ENCODE results near the gene ABTB2.

Gene ABTB2

DNA sequence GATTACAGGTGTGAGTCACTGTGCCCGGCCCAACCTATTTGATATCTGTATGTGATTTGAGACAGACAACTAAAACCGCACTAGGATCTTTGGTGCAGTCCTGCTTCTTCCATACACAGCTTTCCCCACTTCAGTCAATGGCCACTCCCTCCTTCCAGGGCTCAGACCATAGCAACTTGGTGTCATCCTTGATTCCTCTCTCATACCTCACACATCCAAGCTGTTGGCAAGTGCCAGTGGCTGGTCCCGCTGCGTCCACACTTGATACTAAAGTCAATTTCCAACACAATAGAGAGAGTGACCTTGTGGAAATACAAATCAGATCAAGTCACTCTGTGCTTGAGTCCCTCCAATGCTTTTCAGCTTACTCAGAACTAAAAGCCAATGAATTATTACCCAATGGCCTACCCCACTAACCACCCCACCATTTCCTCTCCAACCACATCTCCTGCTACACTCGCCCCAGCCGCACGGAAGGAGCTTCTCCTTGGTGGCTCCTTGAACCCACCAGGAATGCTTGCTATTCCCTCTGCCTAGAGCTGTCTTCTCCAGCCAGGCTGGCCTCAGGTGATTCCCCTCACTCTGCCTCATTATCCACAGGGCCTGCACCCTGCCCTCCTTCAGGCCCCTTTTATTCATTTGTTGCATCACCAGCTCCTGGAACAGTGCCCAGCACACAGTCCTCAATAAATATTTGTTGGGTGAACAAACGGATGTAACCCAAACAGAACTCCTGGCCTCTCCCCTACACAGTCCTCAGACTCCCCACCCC is 12.9 kb downstream of the ABTB2 start:
- in situ Hi-C loops (cut with MboI; ENCODE audit: low sequenced_read_pairs): no loop called here

DNA sequence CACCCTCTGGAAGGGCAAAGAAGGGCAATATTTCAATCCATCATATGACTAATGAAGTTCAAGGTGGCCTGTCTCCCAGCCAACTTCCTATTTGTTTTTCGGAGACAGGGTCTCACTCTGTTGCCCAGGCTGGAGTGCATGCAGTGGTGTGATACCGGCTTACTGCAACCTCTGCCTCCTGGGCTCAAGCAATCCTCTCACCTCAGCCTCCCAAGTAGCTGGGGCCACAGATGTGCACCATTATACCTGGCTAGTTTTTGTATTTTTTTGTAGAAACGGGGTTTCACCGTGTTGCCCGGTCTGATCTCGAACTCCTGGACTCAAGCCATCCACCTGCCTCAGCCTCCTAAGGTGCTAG is 13.4 kb downstream of the ABTB2 start:
- in situ Hi-C loops (cut with MboI; ENCODE audit: low sequenced_read_pairs): no loop called here

DNA sequence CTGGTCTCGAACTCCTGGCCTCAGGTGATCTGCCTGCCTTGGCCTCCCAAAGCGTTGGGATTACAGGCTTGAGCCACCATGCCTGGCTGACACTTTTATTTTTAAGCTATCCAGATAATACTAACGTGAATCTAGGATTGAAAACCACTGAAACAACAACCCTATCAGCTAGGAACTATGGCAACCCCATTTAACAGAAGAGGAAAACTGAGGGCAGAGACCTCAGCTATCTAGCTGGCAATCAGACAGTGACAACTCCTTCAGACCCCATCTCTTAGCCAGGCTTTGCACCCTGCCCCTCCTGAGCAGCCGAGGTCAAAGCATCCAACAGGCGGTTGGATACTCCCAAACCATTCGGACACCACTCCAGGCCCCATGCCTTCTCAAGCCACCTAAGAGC is 14.1 kb downstream of the ABTB2 start:
- in situ Hi-C loops (cut with MboI; ENCODE audit: low sequenced_read_pairs): no loop called here

DNA sequence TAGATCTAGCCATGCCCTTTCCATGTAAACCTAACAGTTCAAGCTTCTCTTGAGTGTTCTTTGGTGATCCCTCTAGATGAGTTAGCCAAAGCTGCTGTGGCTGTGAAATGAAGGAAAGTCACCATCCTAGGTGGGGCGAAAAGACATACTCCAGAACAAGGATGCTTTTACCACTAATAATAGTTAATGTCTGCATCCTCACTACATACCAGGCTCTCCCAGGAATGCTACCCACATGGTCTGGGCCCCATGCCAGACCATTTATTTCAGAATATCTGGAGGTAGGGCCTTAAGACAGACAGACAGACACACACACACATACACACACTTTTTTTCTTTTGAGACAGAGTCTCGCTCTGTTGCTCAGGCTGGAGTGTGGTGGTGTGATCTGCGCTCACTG is 14.7 kb downstream of the ABTB2 start:
- in situ Hi-C loops (cut with MboI; ENCODE audit: low sequenced_read_pairs): no loop called here

DNA sequence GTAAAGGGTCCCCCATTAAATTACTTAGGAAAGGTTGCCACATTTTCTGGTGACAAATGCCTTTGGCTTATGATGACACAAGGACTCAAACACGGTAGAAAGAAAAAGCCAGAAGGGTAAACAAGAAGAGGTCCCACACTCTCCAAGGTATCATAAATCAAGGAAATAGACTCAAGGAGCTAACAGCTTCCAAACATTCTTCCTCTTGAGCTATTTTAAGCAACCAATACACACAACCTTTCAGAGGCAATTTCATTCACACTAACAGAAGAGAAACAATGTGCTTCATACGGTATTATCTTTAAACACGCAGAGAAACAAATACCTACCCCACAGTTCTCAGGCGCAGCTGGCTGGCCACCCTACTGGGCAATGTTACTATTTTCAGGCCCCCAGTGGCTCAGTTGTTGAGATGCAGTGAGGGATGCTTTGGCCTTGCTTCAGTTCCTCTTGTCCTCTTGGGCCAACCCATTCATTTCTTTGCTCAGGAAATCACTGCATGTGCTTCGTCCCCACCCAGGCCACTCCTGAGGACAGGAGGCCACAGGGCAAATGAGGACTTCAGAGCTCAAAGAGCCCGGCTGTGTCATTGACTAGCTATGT is 15.8 kb downstream of the ABTB2 start:
- in situ Hi-C loops (cut with MboI; ENCODE audit: low sequenced_read_pairs): no loop called here

DNA sequence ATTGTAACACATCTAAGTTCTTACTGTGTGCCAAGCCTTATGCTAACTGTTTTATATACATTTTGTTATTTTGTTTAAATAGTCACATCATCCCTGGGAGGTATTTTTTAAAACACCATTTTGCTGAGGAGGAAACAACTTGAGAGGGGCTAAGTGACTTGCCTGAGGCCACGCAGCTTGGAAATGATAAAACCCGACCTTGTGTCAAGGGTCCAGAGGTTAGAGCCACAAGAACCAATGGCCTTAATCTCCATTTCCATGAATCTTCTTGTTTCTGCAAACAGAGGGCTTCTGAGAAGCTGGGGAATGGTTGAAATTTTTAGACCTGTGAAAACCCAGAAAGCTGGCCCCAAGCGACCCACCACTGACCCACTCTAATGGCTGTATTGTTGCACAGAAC is 16.7 kb downstream of the ABTB2 start:
- in situ Hi-C loops (cut with MboI; ENCODE audit: low sequenced_read_pairs): no loop called here

DNA sequence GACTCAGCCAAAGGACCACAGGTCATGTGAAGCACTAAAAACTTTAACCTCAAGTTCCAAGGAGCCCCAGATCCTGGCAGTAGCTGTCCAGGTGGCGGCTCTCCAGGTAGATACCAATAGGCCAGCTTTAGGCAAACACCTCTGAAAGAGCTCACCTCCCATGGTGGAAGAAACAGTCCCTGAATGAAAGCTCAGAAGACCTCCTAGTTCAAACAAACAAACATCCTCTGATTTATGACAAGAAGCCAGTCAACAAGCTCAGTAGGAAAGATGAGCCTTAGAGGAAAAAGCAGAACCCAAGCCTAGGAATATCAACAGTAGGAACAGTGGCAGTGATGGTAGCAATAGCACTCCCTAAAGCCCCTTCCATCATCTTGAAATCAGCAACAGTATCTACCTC is 17.2 kb downstream of the ABTB2 start:
- in situ Hi-C loops (cut with MboI; ENCODE audit: low sequenced_read_pairs): no loop called here

DNA sequence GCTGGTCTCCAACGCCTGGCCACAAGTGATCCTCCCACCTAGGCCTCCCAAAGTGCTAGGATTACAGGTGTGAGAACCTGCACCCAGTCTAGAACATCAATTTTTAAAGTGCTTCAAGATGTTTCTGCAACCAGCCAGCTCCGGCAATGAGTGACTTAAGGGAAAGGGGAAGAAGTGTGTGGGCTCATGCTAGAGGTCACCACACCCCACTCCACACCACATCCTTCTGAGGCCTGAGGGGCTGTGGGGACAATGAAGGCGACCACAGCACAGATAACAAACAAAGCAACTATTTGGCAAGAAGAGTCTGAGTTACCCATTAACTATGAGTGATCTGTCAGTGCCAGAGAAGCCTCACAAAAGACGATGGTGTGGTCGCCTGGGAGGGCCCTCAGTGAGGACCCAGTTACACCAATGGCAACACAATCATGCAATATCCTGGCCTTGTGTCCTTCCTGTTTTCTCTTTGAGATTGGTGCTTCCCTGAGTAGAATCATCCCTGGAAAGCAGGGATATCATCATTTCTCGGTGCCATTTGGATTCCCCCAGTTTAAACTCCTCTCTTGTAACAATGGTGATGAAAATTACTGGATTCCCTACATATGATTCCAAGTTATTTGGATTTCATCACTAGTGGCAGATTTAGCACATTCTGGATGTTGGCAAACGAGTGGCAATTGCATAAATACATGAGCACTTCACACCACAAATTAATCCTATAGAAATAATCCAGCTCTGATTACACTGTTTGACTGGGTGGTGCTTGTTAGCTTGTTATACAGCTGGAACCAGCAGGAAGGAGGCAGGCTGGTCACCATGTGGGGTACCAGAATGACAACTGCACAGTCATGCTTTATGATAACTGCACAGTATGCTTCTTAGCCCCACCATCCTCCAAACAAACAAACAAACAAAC is 18.4 kb downstream of the ABTB2 start:
- in situ Hi-C loops (cut with MboI; ENCODE audit: low sequenced_read_pairs): no loop called here

DNA sequence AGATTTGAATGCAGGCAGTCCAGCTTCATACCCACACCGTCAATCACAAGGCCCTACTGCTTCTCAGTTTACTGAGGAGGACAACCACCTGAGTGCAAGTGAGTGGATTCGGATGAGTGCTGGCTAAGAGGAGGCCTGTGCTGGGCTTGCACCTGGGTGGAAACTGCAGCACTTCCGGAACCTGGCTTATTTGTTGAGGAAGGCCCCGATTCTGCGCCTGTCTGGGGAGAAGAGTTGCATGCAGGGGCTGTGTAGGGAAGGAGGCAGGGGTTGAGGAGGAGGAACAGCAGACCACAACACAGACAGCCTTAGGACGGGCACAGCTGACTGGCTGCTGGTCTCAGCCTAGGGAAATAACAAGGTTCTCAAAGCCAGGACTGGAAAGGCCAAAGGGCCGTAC is 20.8 kb downstream of the ABTB2 start:
- in situ Hi-C loops (cut with MboI; ENCODE audit: low sequenced_read_pairs): no loop called here

DNA sequence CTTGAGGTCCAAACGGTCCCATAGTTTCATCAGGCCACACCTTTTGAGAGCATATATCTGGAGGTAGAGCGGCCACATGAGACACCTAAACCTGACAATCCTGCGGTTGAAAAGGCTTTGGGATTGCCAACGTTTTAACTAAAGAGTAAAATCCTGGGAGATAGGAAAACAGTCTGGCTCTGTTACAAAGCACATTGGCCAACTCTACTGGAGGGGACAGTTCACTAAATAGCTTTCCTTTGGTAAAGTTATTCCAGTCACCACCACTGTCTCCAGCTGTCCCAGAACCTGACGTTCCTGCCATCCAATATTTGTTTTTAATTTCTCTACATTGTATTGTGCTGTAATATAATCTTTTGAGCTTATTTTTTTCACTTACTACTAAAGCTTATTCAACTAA is 22.0 kb downstream of the ABTB2 start:
- in situ Hi-C loops (cut with MboI; ENCODE audit: low sequenced_read_pairs): no loop called here

DNA sequence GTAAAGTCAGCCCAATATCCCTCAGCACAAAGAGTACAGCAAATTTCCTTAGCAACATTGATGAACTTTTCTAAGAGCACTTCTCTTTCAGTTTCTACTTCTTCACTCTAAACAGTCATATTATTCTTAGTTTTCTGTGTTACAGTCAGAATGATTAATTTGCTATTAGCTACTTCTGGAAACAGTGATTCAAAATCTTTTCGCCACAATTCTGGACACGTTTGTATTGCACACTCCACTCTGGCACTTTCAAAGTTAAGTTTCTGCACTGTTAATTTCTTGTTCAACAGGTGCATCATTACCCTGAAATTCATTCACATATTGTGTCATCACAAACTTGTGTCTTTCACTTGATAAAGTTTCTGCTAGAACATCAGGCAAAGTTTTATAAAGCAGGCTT is 22.5 kb downstream of the ABTB2 start:
- in situ Hi-C loops (cut with MboI; ENCODE audit: low sequenced_read_pairs): no loop called here

DNA sequence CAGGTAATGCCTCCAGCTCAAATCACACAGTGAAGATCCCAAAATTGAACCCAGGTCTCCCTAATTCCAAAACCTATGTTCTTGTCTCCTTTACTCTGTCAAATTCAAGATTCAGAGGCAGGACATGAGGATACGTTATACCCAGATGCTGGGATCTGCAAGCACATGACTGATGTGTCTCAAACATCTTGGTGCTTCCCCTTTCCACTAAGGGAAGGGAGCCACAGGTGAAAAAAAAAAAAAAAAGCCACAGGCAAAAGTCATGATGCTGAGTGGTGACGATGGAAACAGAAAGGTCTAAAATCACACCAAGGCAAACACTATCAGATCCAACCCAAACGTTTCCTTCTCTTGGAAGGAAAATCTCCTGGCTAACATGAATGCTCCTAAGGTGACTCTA is 24.0 kb downstream of the ABTB2 start:
- in situ Hi-C loops (cut with MboI; ENCODE audit: low sequenced_read_pairs): no loop called here

DNA sequence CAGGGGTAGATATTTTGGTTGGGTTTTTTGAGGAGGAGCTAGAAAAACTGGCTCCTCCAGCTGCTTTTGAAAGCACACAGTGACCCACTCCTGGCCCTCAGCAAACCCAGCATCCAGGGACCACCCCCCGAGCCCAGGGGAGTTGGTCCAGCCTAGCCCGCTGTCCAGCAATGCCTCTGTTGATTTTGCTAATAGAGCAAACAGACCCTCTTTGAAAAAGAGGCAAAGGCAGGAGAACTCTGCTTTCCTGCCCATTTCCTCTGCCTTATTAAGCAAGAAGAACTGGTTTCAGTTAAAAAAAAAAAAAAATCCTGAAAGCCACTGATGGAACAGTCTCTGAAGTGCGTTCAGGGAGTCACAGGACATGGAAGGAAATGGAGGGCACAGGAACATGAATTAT is 25.3 kb downstream of the ABTB2 start:
- in situ Hi-C loops (cut with MboI; ENCODE audit: low sequenced_read_pairs): no loop called here

DNA sequence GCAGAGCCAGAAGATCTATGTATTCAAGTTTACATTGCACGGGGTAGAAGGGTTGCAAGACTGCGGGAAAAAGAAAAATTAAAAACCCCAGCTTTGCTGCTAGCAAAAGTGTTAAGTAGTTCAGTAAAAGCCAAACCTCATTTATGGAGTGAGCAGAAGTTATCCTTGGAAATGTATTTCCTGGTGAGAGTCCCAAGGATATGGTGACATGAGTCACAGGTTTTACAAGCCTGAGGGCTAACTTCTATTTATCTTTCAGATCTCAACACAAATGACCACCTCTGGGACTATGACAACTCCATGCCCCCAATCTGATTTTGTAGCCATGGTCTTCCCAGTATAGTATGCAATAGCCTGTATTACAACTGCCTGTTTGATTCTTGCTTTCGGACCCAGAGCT is 26.1 kb downstream of the ABTB2 start:
- in situ Hi-C loops (cut with MboI; ENCODE audit: low sequenced_read_pairs): no loop called here

DNA sequence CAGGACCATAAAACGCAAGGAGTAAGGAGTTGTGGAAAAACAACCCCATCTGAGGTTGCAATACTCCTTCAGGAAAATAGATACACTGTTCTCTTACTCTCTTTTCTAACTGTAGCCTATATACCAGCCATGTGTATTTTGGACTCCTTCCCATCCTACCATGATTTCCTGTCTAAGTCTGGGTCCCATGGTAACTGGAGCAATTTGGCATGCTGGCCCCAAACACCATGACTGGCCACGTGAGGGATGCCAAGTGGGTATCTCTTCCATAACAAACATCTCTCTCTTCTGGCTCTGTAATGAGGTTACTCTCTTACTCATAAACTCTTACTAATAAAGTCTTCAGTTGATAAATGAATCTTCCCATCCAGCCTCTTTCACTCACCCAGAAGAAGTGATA is 26.5 kb downstream of the ABTB2 start:
- in situ Hi-C loops (cut with MboI; ENCODE audit: low sequenced_read_pairs): no loop called here

DNA sequence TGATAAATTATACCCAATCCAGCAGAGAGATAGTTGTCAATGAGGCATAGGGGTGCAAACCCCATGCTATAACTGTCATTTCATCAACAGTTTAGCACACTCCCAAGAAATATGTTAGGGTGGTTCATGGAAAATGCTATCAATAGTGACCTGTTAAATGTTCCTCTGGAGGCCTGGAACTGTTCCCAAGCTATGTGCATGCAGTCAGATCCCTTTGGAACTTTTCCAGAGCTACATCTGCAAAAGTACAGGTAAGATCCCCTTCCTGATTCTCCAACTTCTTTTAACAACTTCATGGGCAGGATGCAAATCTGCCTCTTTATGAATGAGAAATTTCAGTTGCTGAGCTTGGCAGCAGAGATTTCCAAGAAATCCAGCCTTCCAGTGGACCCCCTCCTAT is 27.2 kb downstream of the ABTB2 start:
- in situ Hi-C loops (cut with MboI; ENCODE audit: low sequenced_read_pairs): no loop called here

DNA sequence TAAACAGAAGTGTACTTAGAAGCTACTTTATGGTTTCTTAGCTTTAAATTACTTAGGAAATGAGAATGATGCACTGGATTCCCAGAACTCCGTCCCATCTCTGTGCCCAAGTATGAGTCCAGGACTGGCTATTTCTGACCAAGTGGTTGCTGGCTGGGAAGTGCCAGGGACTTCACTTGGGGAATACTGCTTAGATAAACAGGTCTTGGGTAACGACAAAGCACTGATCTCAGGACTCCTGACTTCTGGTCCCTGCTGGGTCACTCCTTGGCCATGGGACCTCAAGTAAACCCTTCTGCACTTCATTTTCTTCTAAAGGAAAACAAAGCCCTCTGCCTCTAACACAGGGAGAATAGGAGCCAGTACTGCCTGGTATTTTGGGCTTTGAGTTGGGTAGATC is 27.9 kb downstream of the ABTB2 start:
- in situ Hi-C loops (cut with MboI; ENCODE audit: low sequenced_read_pairs): no loop called here

DNA sequence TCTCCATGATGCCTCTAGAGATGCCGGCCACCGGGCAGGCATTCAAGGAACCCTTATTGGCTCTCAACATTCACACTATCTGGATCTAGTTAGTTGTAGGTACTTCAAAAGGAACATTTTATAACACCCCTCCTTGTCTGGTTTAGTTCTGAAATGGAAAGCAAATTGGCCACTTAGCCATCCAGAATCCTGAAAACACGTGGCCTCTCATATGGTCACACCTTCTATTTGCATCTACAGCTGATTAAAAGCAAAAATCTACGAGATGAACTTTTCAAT is 29.2 kb downstream of the ABTB2 start:
- in situ Hi-C loops (cut with MboI; ENCODE audit: low sequenced_read_pairs): no loop called here

DNA sequence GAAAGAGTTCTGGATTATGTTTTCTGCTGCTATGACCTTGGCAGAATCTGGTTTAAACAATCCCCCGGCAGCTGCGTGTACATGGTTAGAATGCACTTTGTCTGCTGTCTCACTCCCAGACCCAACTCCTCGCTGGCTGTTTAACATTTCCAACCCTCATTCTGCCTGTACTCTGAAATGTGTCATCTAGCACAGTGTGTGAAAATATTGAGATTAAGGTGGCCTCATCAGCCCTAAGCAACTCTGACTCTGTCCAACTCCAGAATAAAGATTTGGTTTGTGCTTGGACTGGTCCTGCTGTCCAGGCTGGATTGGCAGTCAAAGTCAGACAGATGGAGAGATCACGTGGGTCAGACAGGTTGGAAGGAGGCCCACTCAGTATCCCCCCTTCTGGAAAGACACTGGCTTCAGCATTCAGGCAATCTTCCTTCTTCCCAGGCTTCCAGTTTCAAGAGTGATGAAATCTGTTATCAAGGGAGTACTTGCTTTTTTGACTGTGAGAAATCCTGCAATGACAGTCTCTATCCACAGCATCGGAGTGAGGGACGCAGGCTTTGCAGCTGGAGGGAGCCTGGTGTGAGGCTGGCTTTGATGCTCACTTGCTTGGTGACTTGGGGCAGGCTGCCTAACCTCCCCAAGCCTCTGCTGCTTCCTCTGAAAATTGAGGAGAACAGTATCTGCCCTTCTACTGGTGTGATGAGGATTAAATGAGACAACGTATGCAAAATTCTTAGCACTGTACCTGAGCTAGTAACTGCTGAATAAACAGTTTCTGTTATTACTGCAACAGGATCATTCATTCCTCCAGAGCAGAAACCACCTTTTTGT is 29.8 kb downstream of the ABTB2 start:
- in situ Hi-C loops (cut with MboI; ENCODE audit: low sequenced_read_pairs): no loop called here

DNA sequence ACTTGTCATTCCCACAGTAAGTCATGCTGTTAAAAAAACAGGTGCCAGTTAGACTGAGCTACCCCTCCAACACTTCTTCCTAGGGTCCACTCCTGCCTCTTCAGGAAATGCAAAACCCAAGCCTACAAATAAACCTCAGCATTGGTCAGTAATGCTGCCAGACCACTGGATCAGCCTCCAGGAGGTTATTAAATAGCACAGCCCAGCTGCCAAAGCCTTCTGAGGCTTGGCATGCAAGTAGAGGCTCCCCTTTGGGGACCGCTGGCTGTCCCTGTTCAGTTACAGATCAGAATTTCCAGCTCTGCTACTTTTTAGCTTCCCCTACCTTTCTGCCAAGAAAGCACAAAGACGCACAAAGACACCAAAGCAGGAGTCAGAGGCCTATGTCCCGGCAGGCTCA is 33.3 kb downstream of the ABTB2 start:
- in situ Hi-C loops (cut with MboI; ENCODE audit: low sequenced_read_pairs): no loop called here

DNA sequence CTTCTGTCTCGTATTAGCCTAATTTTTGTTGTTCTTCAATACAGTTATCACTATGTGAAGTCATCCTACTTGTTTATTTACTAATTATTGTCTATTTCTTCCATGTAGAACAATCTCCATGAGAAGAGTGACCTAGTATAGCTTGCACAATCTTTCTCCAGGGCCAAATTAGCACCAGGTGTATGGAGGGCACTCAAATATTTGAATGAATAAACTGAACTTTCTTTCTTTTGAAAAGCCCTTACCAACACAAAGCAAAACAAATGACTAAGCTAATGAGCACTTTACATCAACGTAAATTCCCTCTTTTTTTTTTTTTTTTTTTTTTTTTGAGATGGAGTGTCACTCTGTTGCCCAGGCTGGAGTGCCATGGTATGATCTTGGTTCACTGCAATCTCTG is 34.2 kb downstream of the ABTB2 start:
- in situ Hi-C loops (cut with MboI; ENCODE audit: low sequenced_read_pairs): no loop called here

Data from HL-60/S4 treated with phorbol 12-myristate 13-acetate at 8.2 ng/mL for 4 days and 3 days (cell line).